A549 (cell line): Measurements from ENCODE around the gene IL17REL.

ENCODE experiments used
- EP300 ChIP-seq, 2 experiments: fragments of >200 bp; sonication (Bioruptor Twin); formaldehyde crosslinking; IDR thresholded peaks; 2 replicates in 1 of 2; 3 replicates in 1 of 2; pipeline ENCODE4 v1.6.1; 2016 to 2017
- JUNB ChIP-seq: fragments of >200 bp; sonication (Bioruptor Twin); formaldehyde crosslinking; IDR thresholded peaks from 2 replicates; pipeline ENCODE4 v1.6.1; 2016
- POLR2A ChIP-seq: IDR thresholded peaks from 2 replicates; pipeline ENCODE4 v1.6.1; 2012; ENCODE audit warnings: mild to moderate bottlenecking, low read length
- POLR2AphosphoS2 ChIP-seq: conservative IDR thresholded peaks from 2 replicates; pipeline ENCODE4 v1.6.1; 2012; ENCODE audit warnings: low read length, improper control_type of control experiment, inconsistent platforms
- RAD21 ChIP-seq, 2 experiments: fragments of >200 bp in 1 of 2; sonication (Bioruptor Twin) in 1 of 2; formaldehyde crosslinking in 1 of 2; IDR thresholded peaks in 1 of 2; conservative IDR thresholded peaks in 1 of 2; 2 replicates in 1 of 2; 3 replicates in 1 of 2; pipeline ENCODE4 v1.6.1; 2012 to 2018; ENCODE audit warnings: inconsistent platforms in 1 of 2
- TF ChIP-seq, protein P1 (sequence below): IDR thresholded peaks from 2 replicates; pipeline ENCODE4 v1.6.1; 2012
- TF ChIP-seq, protein P2 (sequence below): fragments of 450-650 bp; IDR thresholded peaks from 2 replicates; pipeline ENCODE4 v1.6.1; 2014; ENCODE audit warnings: antibody characterized with exemption
- TF ChIP-seq, protein P3 (sequence below): fragments of 150-350 bp; IDR thresholded peaks from 2 replicates; pipeline ENCODE4 v1.6.1; 2014; ENCODE audit warnings: low read depth, mild to moderate bottlenecking, low read length
- TF ChIP-seq, protein P4 (sequence below): fragments of >200 bp; sonication (Bioruptor Twin); formaldehyde crosslinking; IDR thresholded peaks from 3 replicates; pipeline ENCODE4 v1.5.1; 2016

DNA sequence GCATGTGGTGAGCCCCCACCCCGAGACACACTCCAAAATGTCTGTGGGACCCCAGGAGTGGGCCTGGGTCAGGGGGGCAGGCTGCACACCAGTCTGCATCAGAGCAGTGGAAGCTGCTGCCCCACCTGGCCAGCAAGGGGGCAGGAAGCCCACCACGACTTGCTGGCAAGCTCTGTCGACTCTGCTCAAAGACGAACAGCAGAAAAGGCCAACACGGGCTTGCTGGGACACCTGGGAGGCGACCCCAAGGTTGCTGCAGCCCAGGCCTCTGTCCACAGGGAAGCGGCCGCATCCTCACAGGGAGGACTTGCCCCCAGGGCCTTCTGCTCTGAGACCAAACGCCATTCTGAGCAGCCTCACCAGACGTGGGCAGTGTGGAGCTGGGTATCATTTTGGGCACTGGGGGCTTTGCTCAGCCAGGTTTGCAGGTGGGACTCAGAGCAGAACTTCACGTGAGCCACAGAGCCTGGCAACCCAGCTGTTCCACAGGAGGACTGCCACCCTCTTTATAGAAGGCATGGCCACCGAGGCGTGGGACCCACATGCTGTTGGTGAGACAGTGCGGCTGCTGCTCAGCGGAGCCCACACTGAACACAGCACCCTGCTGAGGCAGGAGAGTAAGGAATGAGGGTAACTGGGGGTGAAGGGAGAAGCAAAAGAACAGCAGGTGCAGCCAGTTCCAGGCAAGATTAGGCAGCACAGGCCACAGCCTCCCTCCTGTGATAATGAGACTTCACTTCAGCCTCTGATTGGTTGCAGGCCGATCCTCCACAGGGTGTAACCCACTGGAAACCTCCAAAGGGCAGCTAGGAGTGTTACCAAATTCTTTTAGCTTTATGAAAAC, 11.0 kb downstream of the IL17REL start:
- TF ChIP-seq EP300 (IDR thresholded peaks at IDR 0.05) (no peak), POLR2A (no peak), RAD21 (conservative IDR thresholded peaks at IDR 0.05 in 1 of 2, IDR thresholded peaks at IDR 0.05 in 1 of 2) (no peak), POLR2AphosphoS2 (no peak), JUNB (no peak)
- TF ChIP-seq, protein P1, sequence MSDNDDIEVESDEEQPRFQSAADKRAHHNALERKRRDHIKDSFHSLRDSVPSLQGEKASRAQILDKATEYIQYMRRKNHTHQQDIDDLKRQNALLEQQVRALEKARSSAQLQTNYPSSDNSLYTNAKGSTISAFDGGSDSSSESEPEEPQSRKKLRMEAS = no peak
- TF ChIP-seq, protein P2, sequence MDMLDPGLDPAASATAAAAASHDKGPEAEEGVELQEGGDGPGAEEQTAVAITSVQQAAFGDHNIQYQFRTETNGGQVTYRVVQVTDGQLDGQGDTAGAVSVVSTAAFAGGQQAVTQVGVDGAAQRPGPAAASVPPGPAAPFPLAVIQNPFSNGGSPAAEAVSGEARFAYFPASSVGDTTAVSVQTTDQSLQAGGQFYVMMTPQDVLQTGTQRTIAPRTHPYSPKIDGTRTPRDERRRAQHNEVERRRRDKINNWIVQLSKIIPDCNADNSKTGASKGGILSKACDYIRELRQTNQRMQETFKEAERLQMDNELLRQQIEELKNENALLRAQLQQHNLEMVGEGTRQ = no peak
- TF ChIP-seq, protein P3, sequence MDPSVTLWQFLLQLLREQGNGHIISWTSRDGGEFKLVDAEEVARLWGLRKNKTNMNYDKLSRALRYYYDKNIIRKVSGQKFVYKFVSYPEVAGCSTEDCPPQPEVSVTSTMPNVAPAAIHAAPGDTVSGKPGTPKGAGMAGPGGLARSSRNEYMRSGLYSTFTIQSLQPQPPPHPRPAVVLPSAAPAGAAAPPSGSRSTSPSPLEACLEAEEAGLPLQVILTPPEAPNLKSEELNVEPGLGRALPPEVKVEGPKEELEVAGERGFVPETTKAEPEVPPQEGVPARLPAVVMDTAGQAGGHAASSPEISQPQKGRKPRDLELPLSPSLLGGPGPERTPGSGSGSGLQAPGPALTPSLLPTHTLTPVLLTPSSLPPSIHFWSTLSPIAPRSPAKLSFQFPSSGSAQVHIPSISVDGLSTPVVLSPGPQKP = no peak
- TF ChIP-seq, protein P4, sequence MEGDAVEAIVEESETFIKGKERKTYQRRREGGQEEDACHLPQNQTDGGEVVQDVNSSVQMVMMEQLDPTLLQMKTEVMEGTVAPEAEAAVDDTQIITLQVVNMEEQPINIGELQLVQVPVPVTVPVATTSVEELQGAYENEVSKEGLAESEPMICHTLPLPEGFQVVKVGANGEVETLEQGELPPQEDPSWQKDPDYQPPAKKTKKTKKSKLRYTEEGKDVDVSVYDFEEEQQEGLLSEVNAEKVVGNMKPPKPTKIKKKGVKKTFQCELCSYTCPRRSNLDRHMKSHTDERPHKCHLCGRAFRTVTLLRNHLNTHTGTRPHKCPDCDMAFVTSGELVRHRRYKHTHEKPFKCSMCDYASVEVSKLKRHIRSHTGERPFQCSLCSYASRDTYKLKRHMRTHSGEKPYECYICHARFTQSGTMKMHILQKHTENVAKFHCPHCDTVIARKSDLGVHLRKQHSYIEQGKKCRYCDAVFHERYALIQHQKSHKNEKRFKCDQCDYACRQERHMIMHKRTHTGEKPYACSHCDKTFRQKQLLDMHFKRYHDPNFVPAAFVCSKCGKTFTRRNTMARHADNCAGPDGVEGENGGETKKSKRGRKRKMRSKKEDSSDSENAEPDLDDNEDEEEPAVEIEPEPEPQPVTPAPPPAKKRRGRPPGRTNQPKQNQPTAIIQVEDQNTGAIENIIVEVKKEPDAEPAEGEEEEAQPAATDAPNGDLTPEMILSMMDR = no peak
